Right lung (tissue), 10 donors: ENCODE results near the gene USP27X. TPM values are rescaled to one million over a fixed set of nuclear protein-coding genes. Genes with fewer than 3 reads are reported as not detected.

Experiments used
- DNase-seq, 2 donors: peaks; one replicate each; pipeline ENCODE4 v3.0.0-alpha.2; 2013
- long read RNA-seq, 8 donors: transcript quantifications; one replicate each; lab custom pipeline, GENCODE V29; 2026
- polyA plus RNA-seq, 5 donors: library from polyadenylated mRNA; unstranded; fragments of 120-200 nt; gene quantifications; one replicate each; pipeline versions ENCODE4 v1.2.1 to v1.2.3, GENCODE V29; 2013; ENCODE audit warnings: inconsistent platforms in 1 of 5, low replicate concordance in 1 of 5; ENCODE audit not compliant: insufficient read length in 5 of 5, insufficient read depth in 1 of 5

USP27X gene
- polyA plus RNA-seq, result 1 to 10 TPM; 7.0 to 8.6 (median 8.3) TPM
- long read RNA-seq, donor 1, transcript USP27X-201 (1 exons, 2,618 nt), result major isoform, 12 of 12 reads
- long read RNA-seq, donor 1, partial matches to known transcripts, result 0 of 12 reads
- long read RNA-seq, donor 1, other reads (novel, unspliced or antisense), result 0 of 12 reads
- long read RNA-seq, donor 2, partial matches to known transcripts, result 0 of 4 reads
- long read RNA-seq, donor 2, other reads (novel, unspliced or antisense), result 0 of 4 reads
- long read RNA-seq, donor 3, transcript USP27X-201 (1 exons, 2,618 nt), result major isoform, 11 of 11 reads
- long read RNA-seq, donor 3, partial matches to known transcripts, result 0 of 11 reads
- long read RNA-seq, donor 3, other reads (novel, unspliced or antisense), result 0 of 11 reads
- long read RNA-seq, donor 4, transcript USP27X-201 (1 exons, 2,618 nt), result major isoform, 8 of 8 reads
- long read RNA-seq, donor 4, partial matches to known transcripts, result 0 of 8 reads
- long read RNA-seq, donor 4, other reads (novel, unspliced or antisense), result 0 of 8 reads
- long read RNA-seq, donor 5, transcript USP27X-201 (1 exons, 2,618 nt), result major isoform, 11 of 11 reads
- long read RNA-seq, donor 5, partial matches to known transcripts, result 0 of 11 reads
- long read RNA-seq, donor 5, other reads (novel, unspliced or antisense), result 0 of 11 reads
- long read RNA-seq, donor 6, transcript USP27X-201 (1 exons, 2,618 nt), result major isoform, 10 of 10 reads
- long read RNA-seq, donor 6, partial matches to known transcripts, result 0 of 10 reads
- long read RNA-seq, donor 6, other reads (novel, unspliced or antisense), result 0 of 10 reads
- long read RNA-seq, donor 7, transcript USP27X-201 (1 exons, 2,618 nt), result major isoform, 11 of 11 reads
- long read RNA-seq, donor 7, partial matches to known transcripts, result 0 of 11 reads
- long read RNA-seq, donor 7, other reads (novel, unspliced or antisense), result 0 of 11 reads
- long read RNA-seq, donor 8, result 0 reads

GRCh38 chrX:49878834-49879655 is at the start of gene USP27X:
TSS of gene USP27X (plus strand) at chrX:49879484. CDS start at chrX:49880308, 824 bp downstream.
- DNase-seq, result peak; percentile 79 to 82

DNA sequence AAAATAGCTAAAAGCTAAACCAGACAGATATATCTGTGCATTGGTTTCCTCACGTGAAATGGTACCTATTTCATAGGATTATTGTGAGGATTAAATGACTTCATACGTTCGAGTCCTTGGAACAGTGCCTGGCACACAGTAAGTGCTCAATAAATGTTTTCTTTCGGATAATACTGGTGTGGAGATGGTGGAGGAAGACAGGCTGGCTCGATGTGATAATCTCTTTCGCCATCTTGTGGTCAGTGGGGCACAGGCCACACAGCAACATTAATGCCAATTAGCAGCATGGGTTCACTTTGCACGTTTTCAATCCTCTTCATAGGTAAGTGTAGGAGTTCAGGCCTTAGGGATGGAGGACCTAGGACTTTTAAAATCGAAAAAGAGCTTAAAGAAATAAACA is 40.9 kb upstream of the USP27X start:
- DNase-seq, result peak in 1 of 2 donors; percentile 30

DNA sequence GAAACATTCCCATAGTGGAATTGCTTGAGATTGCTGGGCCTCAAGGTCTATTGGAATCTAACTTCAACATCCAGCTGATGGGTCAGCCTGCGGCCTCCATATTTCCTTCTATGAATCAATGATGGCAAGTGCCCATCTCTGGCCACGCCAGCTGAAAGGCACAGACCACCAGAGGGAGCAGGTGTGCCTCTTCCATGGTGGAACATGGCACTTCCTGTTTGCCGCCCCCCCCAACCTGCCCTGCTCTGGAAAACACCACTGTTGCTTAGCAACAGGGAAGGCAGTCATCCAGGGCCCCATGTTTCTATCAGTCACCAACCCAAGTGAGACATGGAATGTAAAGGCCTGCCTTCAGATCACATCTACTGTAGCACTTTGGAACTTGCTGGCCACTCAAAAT is 38.6 kb upstream of the USP27X start:
- peak; percentile 53 to 56 for DNase-seq

- no peak for DNase-seq
These were observed 36.7 kb upstream of the USP27X start for GRCh38 chrX:49842621-49843020.

DNA sequence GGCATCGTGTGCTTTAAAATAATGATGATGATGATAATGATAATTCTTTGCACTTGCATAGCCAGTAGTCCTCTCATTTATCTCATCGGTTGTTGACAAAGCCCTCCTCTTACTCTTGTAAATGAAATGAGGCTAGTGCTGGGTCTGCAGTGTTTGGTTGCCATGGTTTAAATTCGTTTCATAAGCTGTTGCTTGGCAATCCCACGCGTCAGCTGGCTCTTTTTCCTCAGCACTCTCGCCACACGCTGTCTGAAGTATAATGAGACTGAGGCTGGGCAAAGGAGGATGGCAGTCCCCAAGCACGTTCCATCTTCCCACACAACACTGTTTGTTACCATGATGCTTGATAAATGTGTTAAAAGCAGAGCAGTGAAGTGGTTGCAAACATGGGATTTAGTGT is 34.7 kb upstream of the USP27X start:
- peak; percentile 56 to 74 for DNase-seq

- no peak for DNase-seq
These were observed 33.4 kb upstream of the USP27X start for GRCh38 chrX:49845701-49846403.

DNA sequence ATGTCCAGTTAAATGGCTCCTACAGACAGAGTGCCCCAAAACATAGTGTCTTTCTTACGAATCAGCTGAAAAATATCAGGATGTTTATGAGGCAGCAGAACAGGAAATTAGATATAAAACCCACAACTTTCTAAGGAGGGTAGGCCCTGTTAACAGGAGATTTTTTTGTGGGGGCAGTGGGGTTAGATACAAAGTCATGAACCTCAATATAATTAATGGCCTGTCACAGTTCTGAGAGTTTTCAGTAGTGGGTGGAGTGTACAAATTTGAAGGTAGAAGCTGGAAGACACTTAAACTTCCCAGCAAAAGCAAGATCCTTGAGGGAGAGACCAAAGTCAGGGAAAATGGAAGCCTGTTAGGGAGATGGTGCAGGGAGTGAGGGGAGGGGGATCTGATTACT is 32.8 kb upstream of the USP27X start:
- DNase-seq, result no peak

DNA sequence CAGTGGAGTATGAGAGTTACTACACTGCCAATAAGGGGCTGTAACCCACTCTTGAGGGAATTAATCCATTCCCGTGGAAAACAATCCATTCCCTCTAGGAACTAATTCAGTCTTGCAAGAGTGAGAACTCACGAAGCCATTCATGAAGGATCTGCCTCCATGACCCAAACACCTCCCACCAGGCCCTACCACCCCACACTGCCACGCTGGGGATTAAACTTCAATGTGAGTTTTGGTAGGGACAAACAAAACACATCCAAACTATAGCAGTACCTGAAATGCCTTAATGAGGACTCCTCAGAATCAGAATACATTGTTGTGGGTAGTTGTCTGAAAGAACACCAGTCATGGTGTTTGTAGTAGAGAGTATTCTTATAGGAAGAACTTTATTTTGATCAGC is 31.0 kb upstream of the USP27X start:
- DNase-seq, result no peak

- DNase-seq, result no peak
These were observed 29.3 kb upstream of the USP27X start for GRCh38 chrX:49850028-49850427.

- no peak for DNase-seq
These were observed 25.6 kb upstream of the USP27X start for GRCh38 chrX:49853661-49854060.

- DNase-seq, result no peak
These were observed 22.5 kb upstream of the USP27X start for GRCh38 chrX:49856819-49857218.

- no peak for DNase-seq
These were observed 20.9 kb upstream of the USP27X start for GRCh38 chrX:49858341-49858740.

- DNase-seq, result no peak
These were observed 19.8 kb upstream of the USP27X start for GRCh38 chrX:49859491-49859890.

DNA sequence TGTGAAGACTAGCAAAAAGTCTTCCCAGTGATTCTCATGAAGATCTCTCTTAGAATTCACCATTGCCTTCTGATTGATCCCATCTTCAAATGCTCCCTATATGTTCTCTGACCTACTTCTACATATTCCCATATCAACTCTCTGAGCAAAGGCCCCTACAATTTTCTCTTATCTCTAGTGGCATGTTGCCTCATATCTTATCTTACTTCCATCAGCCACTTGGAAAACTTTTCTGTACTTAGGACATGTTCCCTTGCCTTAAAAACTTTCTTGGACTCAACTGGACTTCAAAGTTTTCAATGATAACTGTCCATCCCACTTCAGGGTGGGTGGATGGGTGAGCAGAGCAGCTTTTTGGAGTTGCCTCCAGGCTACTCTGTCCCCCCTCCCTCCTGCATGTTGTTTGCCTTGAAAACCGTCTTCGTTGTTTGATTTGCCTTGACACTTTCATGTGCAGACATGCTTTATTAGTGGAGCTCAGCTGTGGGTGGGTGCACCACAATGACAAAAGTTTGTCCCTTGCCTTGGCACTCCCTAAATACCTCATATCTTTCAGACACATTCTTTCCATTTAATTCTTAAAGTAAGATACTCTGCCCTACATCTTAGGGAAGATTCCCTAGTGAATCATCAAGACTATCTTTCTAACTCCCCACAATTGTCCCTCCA is 18.3 kb upstream of the USP27X start:
- DNase-seq, result no peak

DNA sequence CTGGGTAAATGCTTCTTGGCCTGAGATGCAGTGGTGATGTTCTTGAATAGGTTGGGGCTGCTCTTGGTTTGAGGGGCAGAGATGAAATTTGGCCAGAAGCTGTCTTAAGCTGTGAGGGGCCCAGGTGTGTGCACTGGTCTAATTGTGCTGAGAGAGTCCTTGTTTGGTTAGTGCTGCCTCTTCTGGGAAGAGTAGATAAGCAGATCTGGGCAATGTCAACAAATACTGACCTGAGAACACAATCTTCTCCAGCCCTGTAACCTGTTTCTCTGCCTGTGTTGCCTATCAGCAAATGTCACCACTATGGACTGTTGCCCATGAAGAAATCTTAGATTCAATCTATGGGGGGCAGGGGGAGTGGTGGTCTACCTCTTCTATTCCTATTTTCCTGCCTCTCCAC is 17.2 kb upstream of the USP27X start:
- DNase-seq, result no peak

DNA sequence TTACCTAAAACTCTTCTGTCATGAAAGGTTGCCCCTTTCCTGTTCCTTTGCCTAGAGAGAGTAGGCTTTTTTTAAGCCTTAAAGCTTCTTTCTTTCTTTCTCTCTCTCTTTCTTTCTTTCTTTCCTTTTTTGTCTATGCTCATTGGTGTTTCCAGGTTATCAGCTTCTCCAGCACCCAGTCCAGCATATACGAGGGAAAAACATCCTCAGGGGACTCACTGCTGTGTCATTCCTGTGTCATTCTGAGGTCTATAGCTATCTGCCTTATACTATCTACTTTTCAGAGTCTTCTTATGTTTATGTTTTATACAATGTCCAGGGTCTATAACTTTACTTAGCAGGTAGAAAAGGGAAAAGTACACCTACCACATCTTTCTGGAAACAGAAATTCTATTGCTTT is 10.5 kb upstream of the USP27X start:
- no peak for DNase-seq

- DNase-seq, result no peak
These were observed 2.5 kb upstream of the USP27X start for GRCh38 chrX:49876750-49877149.

DNA sequence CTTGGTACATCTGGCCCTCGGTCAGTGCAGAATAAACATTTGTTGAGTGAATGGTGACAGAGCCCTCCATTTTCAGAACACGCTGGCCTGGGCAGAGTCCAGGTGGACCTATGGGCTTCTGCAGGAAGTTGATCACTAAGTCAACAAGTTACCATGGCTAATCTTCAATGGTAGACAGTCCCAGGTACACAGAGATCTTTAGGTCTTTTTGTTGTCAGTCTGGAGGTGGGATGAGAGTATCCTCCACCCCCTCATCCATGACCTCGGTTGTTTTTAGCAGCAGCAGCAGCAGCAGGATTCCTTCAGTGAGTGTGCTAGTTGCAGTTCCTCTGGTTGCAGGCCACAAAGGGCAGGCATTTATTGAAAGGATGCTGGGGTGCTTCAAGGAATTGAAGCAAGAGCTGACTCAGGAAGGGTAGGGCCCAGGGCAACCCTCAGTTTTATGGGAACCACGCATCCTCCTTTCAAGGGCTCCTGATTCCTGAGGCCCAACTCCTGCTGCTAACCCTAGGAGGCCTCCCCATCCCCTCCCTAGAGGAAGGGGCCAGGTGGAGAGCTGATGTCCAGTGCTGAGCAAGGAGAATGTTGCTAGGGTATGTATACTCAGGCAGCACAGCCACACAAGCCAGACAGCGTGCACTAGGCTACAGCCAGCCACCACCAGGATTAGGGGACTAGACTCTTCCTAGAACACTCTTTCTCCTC is 1.7 kb upstream of the USP27X start:
- no peak for DNase-seq

- DNase-seq, result no peak
These were observed 1.0 kb upstream of the USP27X start for GRCh38 chrX:49878128-49878833.
